Right atrium auricular region (tissue), 2 donors: ENCODE results near the gene MCF2L2. TPM values are rescaled to one million over a fixed set of nuclear protein-coding genes. Genes with fewer than 3 reads are reported as not detected.
A peak's percentile ranks its signal among the peaks of the same experiment; 100 is the strongest.
"Not testable (repeated sequence)": the region's sequence is repeated elsewhere in the genome, so short reads cannot be mapped to it uniquely, and the experiment has no call there.

Experiments used
- DNase-seq: peaks from one replicate; pipeline ENCODE4 v3.0.0-alpha.2; 2019; ENCODE audit warnings: low spot score
- H3K27ac ChIP-seq, 2 donors: fragments of 200-600 bp; sonication (generic); 1 replicate in 1 of 2; 2 replicates in 1 of 2; pipeline ENCODE4 v1.5.1; 2016 to 2019
- H3K27me3 ChIP-seq, 2 donors: fragments of 200-600 bp; sonication (generic); one replicate each; pipeline versions ENCODE4 v1.5.1 to v1.6.0; 2017 to 2019
- H3K36me3 ChIP-seq: fragments of 200-600 bp; sonication (generic); one replicate; pipeline ENCODE4 v1.5.1; 2016
- H3K4me1 ChIP-seq, 2 donors: fragments of 200-600 bp; sonication (generic); one replicate each; pipeline versions ENCODE4 v1.5.1 to v1.6.0; 2017 to 2019
- H3K4me3 ChIP-seq, 2 donors: fragments of 200-600 bp; sonication (generic); 1 replicate in 1 of 2; 2 replicates in 1 of 2; pipeline ENCODE4 v1.5.1; 2017 to 2019; ENCODE audit warnings: mild to moderate bottlenecking in 1 of 2, moderate library complexity in 1 of 2
- H3K9me3 ChIP-seq, 2 donors: fragments of 200-600 bp; sonication (generic); one replicate each; pipeline ENCODE4 v1.5.1; 2019
- total RNA-seq, 2 donors: library from RNA; depleted of rRNA; stranded (reverse); fragments of >200 nt; gene quantifications; one replicate each; pipeline ENCODE4 v1.1.0, GENCODE V29; 2016
- TF ChIP-seq, protein P1 (sequence below), 2 donors: fragments of 200-600 bp; sonication (generic); IDR thresholded peaks; one replicate each; pipeline ENCODE4 v1.5.1; 2019; ENCODE audit warnings: antibody characterized with exemption in 2 of 2

The MCF2L2 gene
- total RNA-seq, 2 donors from 2014 or later = 0.08 TPM; not detected in 1

DNA sequence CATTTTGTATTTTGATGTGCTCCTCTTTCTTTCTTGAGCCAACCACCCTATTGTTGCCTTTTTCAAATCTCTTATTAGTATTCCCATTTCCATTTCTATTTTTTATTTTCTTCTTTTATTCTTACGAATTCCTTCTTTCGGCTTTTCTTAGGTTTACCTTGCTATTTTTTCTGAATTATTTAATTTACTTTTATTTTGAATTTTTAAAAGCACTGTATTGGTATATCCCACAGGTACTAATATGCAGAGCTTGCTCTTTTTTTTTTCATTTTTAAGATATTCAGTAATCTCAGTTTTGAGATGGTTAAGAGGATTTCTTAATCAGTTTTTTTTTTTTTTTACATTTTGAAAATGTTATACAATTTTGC, 18.4 kb upstream of the MCF2L2 start:
- peaks cover 0 to 23% of the 10 kb centered on the region in 2 donors for H3K4me1 ChIP-seq
- H3K27ac ChIP-seq = peak overlapping the region; percentile 74 to 81
- peaks cover 0 to 10% of the 10 kb centered on the region in 2 donors for H3K9me3 ChIP-seq
- H3K27me3 ChIP-seq = no peaks in the 10 kb centered on the region
- DNase-seq = no peak
- no peaks in the 10 kb centered on the region for H3K36me3 ChIP-seq
- TF ChIP-seq, protein P1, sequence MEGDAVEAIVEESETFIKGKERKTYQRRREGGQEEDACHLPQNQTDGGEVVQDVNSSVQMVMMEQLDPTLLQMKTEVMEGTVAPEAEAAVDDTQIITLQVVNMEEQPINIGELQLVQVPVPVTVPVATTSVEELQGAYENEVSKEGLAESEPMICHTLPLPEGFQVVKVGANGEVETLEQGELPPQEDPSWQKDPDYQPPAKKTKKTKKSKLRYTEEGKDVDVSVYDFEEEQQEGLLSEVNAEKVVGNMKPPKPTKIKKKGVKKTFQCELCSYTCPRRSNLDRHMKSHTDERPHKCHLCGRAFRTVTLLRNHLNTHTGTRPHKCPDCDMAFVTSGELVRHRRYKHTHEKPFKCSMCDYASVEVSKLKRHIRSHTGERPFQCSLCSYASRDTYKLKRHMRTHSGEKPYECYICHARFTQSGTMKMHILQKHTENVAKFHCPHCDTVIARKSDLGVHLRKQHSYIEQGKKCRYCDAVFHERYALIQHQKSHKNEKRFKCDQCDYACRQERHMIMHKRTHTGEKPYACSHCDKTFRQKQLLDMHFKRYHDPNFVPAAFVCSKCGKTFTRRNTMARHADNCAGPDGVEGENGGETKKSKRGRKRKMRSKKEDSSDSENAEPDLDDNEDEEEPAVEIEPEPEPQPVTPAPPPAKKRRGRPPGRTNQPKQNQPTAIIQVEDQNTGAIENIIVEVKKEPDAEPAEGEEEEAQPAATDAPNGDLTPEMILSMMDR (IDR thresholded peaks at IDR 0.05) = no peak
- peak overlapping the region; percentile 71 to 82 for H3K4me3 ChIP-seq

DNA sequence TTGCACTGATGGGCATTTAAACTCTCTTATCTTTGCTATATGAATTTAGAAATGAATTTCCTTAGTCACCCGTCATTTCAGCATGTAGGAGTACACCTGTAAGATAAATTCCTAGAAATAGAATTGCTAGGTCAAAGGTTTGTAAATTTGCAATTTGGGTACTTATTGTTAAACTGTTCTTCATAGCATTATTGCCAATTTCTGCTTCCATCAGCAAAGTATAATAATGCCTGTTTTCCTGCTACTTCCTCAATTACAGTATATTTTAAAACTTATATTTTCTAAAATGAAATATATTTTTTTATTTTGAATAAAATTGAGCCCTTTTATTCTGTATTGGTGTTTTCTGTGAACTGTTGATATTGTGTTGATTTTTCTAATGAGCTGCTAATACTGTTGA, 16.3 kb upstream of the MCF2L2 start:
- TF ChIP-seq, protein P1 (IDR thresholded peaks at IDR 0.05) = no peak
- Histone ChIP-seq H3K27ac (no peak overlapping the region), H3K4me3 (no peak overlapping the region)

DNA sequence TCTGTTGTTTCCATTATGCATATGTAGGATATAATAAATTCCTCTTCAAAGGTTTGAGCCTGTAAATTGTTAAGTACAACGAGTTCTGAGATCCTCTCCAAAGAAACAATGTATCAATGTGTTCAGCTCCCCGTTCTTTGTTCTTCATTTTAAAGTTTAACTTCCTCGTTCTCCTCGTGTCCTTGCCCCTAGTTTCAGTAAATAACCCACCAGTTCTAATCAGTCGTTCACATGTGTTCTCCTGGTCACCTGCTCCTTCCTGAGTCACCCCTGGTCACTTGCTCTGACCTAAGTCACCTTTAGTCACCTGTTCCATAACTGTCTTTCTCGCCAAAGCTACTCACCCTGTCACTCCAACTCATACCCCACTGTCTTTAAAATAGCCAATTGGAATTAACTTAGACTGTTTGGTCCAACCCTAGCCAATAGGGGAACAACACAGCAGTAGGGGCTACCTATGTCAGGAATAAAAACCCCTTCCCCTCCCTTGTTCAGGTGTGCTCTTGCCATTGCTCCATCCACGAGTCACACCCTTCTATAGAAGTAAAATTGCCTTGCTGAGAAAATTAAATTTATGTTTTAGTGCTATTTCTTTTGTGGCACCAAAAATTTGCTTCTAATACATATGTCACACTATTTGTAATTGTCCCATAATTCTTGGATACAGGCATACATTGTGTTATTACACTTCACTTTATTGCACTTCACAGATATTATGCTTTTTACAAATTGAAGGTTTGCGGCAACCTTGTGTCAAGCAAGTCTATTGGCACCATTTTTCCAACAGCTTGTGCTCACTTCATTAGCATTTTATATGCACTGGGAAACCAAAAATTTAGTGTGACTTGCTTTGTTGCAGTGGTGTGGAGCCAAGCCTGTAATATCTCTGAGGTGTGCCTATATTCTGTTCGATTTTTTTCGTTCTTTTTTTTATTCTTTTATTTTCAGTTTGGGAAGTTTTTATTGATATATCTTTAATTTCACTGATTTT, 15.3 kb upstream of the MCF2L2 start:
- no peak for DNase-seq
- TF ChIP-seq, protein P1 (IDR thresholded peaks at IDR 0.05) = no peak
- Histone ChIP-seq H3K9me3 (peaks cover 0 to 10% of the 10 kb centered on the region in 2 donors), H3K27me3 (no peaks in the 10 kb centered on the region), H3K4me1 (peaks cover 0 to 8% of the 10 kb centered on the region in 2 donors), H3K4me3 (no peak overlapping the region), H3K36me3 (no peaks in the 10 kb centered on the region), H3K27ac (no peak overlapping the region)

More for the DNA sequence above, 16.3 kb upstream of the MCF2L2 start:
- Histone ChIP-seq H3K27me3 (no peaks in the 10 kb centered on the region), H3K36me3 (no peaks in the 10 kb centered on the region), H3K4me1 (peaks cover 0 to 18% of the 10 kb centered on the region in 2 donors), H3K9me3 (peaks cover 0 to 10% of the 10 kb centered on the region in 2 donors)
- no peak for DNase-seq

DNA sequence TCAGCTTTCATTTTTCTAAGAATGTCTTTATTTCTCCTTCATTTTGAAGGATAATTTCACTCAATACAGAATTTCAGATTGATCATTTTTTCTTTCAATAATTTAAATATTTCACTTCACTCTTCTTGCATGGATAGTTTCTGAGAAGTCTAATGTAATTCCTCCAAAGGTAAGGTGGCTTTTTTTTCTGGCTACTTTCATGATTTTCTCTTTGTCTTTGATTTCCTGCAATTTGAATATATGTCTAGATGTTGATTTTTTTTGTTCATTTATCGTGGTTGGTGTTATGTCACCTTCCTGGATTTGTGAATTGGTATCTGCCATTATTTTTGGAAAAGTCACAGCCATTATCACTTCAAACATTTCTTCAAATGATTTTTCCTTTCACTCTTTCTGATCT, 14.6 kb upstream of the MCF2L2 start:
- Histone ChIP-seq H3K27me3 (no peaks in the 10 kb centered on the region), H3K4me1 (peaks cover 0 to under 1% of the 10 kb centered on the region in 2 donors), H3K27ac (no peak overlapping the region), H3K36me3 (no peaks in the 10 kb centered on the region), H3K9me3 (peaks cover 0 to 10% of the 10 kb centered on the region in 2 donors), H3K4me3 (no peak overlapping the region)
- DNase-seq = no peak
- TF ChIP-seq, protein P1 (IDR thresholded peaks at IDR 0.05) = no peak

DNA sequence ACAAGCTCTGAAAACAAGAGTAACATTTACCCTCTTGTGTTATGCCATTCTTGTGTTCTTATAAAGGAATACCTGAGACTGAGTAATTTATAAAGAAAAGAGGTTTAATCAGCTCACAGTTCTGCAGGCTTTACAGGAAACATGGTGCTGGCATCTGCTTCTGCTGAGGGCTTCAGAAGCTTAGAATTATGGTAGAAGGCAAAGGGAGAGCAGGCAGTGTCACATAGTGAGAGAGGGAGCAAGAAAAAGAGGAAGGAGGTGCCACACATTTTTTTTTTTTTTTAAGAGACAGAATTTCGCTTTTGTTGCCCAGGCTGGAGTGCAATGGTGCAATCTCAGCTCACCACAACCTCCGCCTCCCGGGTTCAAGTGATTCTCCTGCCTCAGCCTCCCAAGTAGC, 12.1 kb upstream of the MCF2L2 start:
- H3K4me1 ChIP-seq, H3K27ac ChIP-seq, H3K36me3 ChIP-seq, H3K27me3 ChIP-seq, DNase-seq, H3K4me3 ChIP-seq: not testable (repeated sequence)
- H3K9me3 ChIP-seq = peaks cover 0 to 10% of the 10 kb centered on the region in 2 donors

DNA sequence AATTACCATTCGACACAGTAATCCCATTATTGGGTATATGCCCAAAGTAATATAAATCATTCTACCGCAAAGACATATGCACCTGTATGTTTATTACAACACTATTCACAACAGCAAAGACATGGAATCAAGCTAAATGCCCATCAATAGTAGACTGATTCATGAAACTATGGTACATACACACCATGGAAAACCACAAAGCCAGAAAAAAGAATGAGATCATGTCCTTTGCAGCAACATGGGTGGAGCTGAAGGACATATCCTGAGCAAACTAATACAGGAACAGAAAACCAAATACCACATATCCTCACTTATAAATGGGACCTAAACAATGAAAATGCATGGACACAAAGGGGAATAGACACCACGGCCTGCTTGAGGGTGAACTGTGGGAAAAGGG, 11.1 kb upstream of the MCF2L2 start:
- Histone ChIP-seq H3K4me3 (no peak overlapping the region), H3K4me1 (no peaks in the 10 kb centered on the region), H3K27me3 (no peaks in the 10 kb centered on the region), H3K9me3 (peaks cover 0 to 10% of the 10 kb centered on the region in 2 donors), H3K27ac (no peak overlapping the region), H3K36me3 (no peaks in the 10 kb centered on the region)
- DNase-seq = no peak
- TF ChIP-seq, protein P1 (IDR thresholded peaks at IDR 0.05) = no peak
